ENCODE measurements around the gene LIMCH1.

Gene LIMCH1

GRCh38 chr4:41744572-41745291, 206.8 kb downstream of the LIMCH1 start:
- no peak for DNase-seq

- no peak for DNase-seq
These were observed 207.5 kb downstream of the LIMCH1 start for GRCh38 chr4:41745292-41746024.

GRCh38 chr4:41746025-41746439, 208.1 kb downstream of the LIMCH1 start:
- no peak for DNase-seq

- no peak for DNase-seq
These were observed 208.7 kb downstream of the LIMCH1 start for GRCh38 chr4:41746440-41747229.

DNA sequence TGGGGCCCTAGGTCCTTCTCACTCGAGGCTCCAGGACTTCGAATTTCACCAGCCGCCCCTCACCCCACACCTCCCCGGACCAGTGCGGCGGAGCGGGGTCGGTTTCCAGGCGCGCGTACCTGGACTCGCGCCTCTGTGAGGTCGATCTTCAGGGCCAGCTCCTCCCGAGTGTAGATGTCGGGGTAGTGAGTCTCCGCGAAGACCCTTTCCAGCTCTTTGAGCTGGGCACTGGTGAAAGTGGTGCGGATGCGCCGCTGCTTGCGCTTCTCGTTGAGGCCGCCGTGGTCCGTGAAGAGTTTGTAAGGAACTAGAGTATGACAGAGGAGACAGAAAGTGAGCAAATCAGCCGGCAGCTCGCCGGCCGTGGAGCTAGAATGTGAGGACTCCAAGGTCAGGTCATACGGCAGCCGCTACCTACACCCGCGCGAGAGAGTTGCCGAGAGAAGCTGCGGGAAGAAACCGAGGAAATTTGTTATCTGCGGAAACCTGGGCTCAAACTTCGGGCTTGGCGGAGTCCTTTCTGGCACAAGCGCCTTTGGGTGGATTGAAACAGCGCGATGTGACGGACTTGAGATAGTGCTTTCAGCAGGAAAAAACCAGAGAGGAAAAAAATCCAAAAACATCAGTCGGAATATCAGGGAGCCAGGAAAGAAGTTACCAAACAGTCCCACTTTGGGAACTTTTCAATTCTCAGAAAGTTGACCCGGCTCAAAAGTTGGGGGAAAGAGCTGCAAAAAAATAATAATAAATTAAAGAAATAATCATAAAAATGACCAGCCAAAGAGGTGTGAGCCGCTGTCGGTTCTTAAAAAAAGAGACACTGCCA, 209.5 kb downstream of the LIMCH1 start:
- no peak for DNase-seq

DNA sequence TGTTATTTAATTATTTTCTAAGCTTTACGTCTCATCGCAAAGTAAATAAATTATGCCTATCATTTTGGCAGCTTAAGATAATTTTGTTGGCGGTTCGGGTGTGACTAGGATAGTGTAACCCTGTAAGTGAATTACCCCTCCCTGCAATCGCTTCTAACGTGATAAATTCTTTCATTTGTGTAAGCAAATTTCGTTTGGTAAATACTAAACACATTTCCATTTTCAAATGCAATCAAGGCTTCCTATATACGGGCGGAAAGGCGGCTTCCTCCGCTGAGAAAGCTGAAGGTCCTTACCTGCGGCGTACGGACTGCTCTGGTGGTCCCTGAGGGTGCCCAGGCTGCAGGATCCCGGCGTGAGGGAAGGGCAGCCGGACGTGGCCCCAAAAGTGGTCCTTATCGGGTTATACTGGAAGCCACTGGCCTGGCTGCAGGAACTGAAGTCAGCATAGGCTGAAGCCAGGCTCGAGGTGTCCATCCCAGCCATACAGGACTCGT, 210.2 kb downstream of the LIMCH1 start:
- DNase-seq: no peak

DNA sequence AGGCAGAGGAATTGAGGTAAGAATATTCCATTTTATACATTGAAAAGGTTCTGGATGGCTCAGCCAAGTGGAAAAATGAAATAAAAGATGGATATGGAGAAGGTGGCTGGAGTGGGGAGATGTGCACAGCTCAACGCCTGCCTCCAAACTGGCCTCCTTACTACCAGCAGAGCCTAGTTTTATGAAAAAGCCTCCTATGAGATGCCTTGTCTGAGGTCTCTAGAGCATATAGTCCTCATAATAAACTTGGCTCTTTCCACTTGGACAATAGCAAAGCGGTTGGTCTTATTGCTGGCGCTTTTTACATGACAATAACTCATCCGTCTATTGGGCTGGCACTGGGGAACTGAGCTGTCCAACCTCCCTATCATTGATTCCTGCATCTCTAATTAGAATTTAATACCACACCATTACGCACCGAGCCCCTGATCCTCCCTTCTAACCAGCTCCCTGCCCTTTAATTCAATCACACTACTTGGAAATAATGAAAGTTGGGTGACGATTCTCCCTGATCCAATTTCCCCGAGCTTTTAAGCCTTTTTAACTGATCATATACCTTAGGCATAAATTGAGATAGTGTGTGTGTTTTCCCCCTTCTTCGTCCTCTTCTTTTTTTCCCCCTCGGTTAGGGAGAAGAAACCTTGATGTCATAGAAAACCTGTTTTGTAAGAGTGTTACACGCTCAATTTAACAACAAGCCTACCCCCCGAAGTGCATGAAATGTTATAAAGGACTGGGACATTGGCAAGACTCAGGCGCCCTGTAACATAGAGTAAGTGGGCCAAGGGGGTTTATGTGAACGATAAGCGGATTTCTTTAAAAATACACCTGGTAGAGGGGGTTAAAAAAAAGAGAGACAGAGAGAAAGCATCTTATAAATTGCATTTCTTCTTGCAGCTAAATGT, 210.9 kb downstream of the LIMCH1 start, which contains the start of gene PHOX2B:
Gene PHOX2B, minus strand, starts transcription at position 155 of the 905 bp plus-strand sequence. Its CDS starts 115 bp downstream, at position 40.
- DNase-seq: no peak

DNA sequence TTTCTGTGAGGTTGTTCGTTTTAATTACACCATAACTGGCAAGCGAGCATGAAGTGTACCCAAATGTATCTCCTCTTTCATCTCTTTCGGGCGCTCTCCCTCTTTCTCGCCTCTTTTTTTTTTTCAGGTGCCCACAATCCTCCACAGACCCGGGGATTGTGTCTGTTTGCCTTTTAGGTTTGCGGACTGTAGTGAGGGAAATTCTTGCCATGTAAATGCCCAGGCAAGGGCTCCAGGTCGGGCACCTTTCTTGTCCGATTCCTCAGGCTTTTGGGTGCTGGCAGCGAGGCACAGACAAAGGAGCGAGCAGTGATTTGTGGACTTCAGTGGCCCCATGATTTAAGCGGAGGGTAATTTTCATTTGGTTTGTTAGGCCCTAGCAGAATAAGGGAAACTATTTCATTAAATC, 211.7 kb downstream of the LIMCH1 start:
- no peak for DNase-seq

Measured in NCI-H345 (cell line).